Measurements from ENCODE around the gene PON3.

The PON3 gene

DNA sequence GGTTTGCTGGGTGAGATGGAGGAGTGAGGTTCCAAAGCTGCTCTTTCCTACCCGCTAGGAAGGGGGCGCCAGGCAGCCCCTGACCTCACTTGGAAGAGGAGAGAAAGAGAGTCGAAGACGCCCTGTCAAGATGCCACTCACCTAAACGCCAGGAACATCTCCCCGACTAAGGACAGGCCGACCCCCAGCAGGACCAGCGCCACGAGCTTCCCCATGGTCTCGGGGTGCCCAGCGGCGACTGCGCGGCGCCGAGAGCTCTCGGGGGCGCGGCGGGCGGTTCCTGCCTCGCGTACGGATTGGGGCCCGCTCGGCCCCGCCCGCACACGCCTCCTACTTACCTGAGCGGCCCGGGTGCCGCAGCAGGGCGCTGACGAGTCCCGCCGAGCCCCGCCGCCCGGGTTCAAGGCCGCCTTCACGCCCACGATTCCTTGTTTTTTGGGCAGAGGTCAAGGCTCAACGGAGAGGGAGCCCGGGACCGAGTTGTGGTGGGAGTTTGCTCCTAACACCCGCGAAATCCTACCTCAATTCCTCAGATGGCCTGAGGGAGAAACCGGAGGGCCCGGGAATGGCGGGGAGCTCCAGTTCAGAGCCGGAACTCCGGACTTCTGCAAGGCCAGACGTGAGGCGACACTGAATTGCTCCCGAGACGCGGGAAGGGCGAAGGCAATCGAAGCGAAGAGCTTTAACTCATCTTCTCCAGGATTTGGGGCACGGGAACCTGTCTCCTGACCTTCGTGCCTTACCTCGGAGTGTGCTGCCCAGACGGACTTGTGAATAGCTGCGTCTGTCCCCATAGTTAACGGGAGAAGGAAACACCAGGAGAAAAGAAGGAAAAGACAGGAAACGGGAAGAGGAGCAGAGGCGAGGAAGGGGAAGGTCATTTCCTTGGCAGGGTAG lies at the start of gene PON3:
PON3 (minus strand) TSS at position 240 of the 897 bp plus-strand sequence; CDS start at position 215, 25 bp downstream.
- H3K36me3 ChIP-seq (ENCODE audit: insufficient read depth, low read length) = no peaks in the 10 kb centered on the region
- no peaks in the 10 kb centered on the region for H3K9me2 ChIP-seq (ENCODE audit: low read depth, low read length)
- no peak within 1 kb of the TSS for H3K27ac ChIP-seq (ENCODE audit: low read depth, low read length, poor library complexity, severe bottlenecking)
- no peaks in the 10 kb centered on the region for H3K4me1 ChIP-seq (ENCODE audit: insufficient read depth, low read length, severe bottlenecking)
- no peak within 1 kb of the TSS for H3K4me3 ChIP-seq (ENCODE audit: low read depth, low read length, poor library complexity, severe bottlenecking)
- no peaks in the 10 kb centered on the region for H3F3A ChIP-seq (ENCODE audit: insufficient read depth, low read length)
- H3K4me2 ChIP-seq (ENCODE audit: low read length) = no peak within 1 kb of the TSS
- no peaks in the 10 kb centered on the region for H3K79me2 ChIP-seq (ENCODE audit: insufficient read depth, low read length)
- H3K9ac ChIP-seq (ENCODE audit: low read length) = no peak within 1 kb of the TSS
- TF ChIP-seq EZH2 (IDR thresholded peaks at IDR 0.05; ENCODE audit: borderline replicate concordance, low read length) = no peak
- TF ChIP-seq, protein P1, sequence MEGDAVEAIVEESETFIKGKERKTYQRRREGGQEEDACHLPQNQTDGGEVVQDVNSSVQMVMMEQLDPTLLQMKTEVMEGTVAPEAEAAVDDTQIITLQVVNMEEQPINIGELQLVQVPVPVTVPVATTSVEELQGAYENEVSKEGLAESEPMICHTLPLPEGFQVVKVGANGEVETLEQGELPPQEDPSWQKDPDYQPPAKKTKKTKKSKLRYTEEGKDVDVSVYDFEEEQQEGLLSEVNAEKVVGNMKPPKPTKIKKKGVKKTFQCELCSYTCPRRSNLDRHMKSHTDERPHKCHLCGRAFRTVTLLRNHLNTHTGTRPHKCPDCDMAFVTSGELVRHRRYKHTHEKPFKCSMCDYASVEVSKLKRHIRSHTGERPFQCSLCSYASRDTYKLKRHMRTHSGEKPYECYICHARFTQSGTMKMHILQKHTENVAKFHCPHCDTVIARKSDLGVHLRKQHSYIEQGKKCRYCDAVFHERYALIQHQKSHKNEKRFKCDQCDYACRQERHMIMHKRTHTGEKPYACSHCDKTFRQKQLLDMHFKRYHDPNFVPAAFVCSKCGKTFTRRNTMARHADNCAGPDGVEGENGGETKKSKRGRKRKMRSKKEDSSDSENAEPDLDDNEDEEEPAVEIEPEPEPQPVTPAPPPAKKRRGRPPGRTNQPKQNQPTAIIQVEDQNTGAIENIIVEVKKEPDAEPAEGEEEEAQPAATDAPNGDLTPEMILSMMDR (IDR thresholded peaks at IDR 0.05; ENCODE audit: low read length) = peak; percentile 13; the same call in 1 of the 2 replicates
- H4K20me1 ChIP-seq (ENCODE audit: insufficient read depth, low read length) = no peaks in the 10 kb centered on the region
- no peaks in the 10 kb centered on the region for H3K9me3 ChIP-seq (ENCODE audit: low read length)
- H3K27me3 ChIP-seq (ENCODE audit: insufficient read depth, low read length) = no peaks in the 10 kb centered on the region
- H2AFZ ChIP-seq (ENCODE audit: low read length) = no peak within 1 kb of the TSS

DNA sequence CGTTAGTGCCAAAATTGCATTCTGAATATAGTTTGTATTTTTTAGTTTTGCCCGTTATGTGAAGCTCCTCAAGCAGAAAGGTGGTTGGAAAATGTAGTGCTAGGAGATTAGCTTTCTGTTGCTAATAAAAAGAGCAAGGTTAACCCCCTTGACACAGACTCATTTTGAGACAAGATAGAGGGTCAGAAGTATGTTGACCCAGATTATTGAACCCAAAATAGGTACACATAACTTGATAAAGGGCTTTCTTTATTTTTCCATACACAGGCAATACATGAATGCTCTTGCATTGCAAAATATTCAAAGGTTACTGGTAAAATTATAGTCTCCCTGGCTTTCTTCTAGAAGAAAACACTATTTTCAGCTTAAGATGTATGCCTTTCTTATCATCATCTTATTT lies 48.6 kb upstream of the PON3 start:
- no peaks in the 10 kb centered on the region for H3K79me2 ChIP-seq (ENCODE audit: insufficient read depth, low read length)
- no peaks in the 10 kb centered on the region for H3K9me3 ChIP-seq (ENCODE audit: low read length)
- no peak overlapping the region for H3K4me2 ChIP-seq (ENCODE audit: low read length)

DNA sequence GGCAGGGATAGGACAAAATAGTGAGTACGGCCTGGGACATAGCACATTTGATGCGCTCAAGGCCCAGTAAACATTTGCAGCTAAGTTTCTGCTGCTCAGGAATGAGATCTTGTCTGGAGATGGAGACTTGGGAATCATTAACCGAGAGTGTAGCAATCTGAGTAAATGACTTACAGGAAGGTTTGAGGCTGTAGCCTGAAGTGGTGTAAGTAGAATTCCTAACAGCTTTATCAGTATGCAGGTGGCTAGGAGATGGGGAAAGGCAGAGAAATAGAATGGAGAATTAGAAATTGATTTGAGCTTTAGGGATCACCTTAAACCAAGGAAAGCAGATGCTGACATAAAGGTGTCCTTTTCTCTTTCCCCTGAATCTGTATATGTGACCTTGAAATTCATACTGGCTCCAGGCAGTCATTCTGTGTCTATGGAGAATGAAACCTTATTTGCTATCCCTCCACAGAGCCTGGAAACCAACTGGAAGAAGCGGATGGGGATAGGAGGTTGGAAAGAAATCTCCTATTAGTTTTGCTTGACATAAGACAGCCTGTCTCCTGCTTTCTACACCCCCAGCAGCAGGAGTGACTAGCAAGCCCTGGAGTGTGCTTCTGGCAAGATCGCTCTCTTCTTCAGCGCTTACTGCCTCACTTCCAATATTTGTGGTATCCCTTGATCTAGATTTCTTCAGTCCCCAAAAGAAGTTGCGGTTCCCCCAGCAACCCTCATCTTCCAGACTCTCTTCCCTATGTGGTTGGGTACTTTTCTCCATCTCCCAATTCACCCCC lies 45.1 kb upstream of the PON3 start:
- no peaks in the 10 kb centered on the region for H3F3A ChIP-seq (ENCODE audit: insufficient read depth, low read length)
- H3K27me3 ChIP-seq (ENCODE audit: insufficient read depth, low read length) = no peaks in the 10 kb centered on the region
- no peaks in the 10 kb centered on the region for H3K36me3 ChIP-seq (ENCODE audit: insufficient read depth, low read length)
- no peaks in the 10 kb centered on the region for H3K79me2 ChIP-seq (ENCODE audit: insufficient read depth, low read length)
- no peaks in the 10 kb centered on the region for H4K20me1 ChIP-seq (ENCODE audit: insufficient read depth, low read length)
- H3K9me3 ChIP-seq (ENCODE audit: low read length) = no peaks in the 10 kb centered on the region
- no peak overlapping the region for H3K4me2 ChIP-seq (ENCODE audit: low read length)
- TF ChIP-seq, protein P1 (IDR thresholded peaks at IDR 0.05; ENCODE audit: low read length) = no peak
- no peak for TF ChIP-seq EZH2 (IDR thresholded peaks at IDR 0.05; ENCODE audit: borderline replicate concordance, low read length)
- H3K4me3 ChIP-seq (ENCODE audit: low read depth, low read length, poor library complexity, severe bottlenecking) = no peak overlapping the region
- no peaks in the 10 kb centered on the region for H3K4me1 ChIP-seq (ENCODE audit: insufficient read depth, low read length, severe bottlenecking)
- H2AFZ ChIP-seq (ENCODE audit: low read length) = no peak overlapping the region
- no peak overlapping the region for H3K27ac ChIP-seq (ENCODE audit: low read depth, low read length, poor library complexity, severe bottlenecking)
- no peak overlapping the region for H3K9ac ChIP-seq (ENCODE audit: low read length)
- no peaks in the 10 kb centered on the region for H3K9me2 ChIP-seq (ENCODE audit: low read depth, low read length)

More for the DNA sequence above, 48.6 kb upstream of the PON3 start:
- no peaks in the 10 kb centered on the region for H3K27me3 ChIP-seq (ENCODE audit: insufficient read depth, low read length)
- H4K20me1 ChIP-seq (ENCODE audit: insufficient read depth, low read length) = no peaks in the 10 kb centered on the region
- TF ChIP-seq, protein P1 (IDR thresholded peaks at IDR 0.05; ENCODE audit: low read length) = no peak
- no peak for TF ChIP-seq EZH2 (IDR thresholded peaks at IDR 0.05; ENCODE audit: borderline replicate concordance, low read length)
- no peak overlapping the region for H3K4me3 ChIP-seq (ENCODE audit: low read depth, low read length, poor library complexity, severe bottlenecking)
- no peak overlapping the region for H3K9ac ChIP-seq (ENCODE audit: low read length)
- no peaks in the 10 kb centered on the region for H3K36me3 ChIP-seq (ENCODE audit: insufficient read depth, low read length)
- no peak overlapping the region for H3K27ac ChIP-seq (ENCODE audit: low read depth, low read length, poor library complexity, severe bottlenecking)
- H2AFZ ChIP-seq (ENCODE audit: low read length) = no peak overlapping the region
- no peaks in the 10 kb centered on the region for H3F3A ChIP-seq (ENCODE audit: insufficient read depth, low read length)
- H3K4me1 ChIP-seq (ENCODE audit: insufficient read depth, low read length, severe bottlenecking) = no peaks in the 10 kb centered on the region
- H3K9me2 ChIP-seq (ENCODE audit: low read depth, low read length) = no peaks in the 10 kb centered on the region
